HFFc6 (cell line): Measurements from ENCODE around the gene BRME1. TPM values are rescaled to one million over a fixed set of nuclear protein-coding genes. Genes with fewer than 3 reads are reported as not detected.

Experiments
- DNase-seq: peaks from one replicate; pipeline ENCODE4 v3.0.0-alpha.2; 2018
- H3K27ac Mint-ChIP-seq: 2 replicates; pipeline ENCODE4 v1.8.0; 2020; ENCODE audit warnings: mild to moderate bottlenecking, mixed read lengths
- H3K27me3 Mint-ChIP-seq: 2 replicates; pipeline ENCODE4 v1.8.0; 2021; ENCODE audit warnings: mild to moderate bottlenecking, moderate library complexity, mixed read lengths; ENCODE audit not compliant: insufficient read depth
- H3K36me3 Mint-ChIP-seq: 2 replicates; pipeline ENCODE4 v1.8.0; 2021; ENCODE audit warnings: low read depth, mixed read lengths
- H3K4me1 Mint-ChIP-seq: 2 replicates; pipeline ENCODE4 v1.8.0; 2020; ENCODE audit warnings: low read depth, mixed read lengths
- H3K4me3 Mint-ChIP-seq: 2 replicates; pipeline ENCODE4 v1.8.0; 2020; ENCODE audit warnings: mild to moderate bottlenecking, moderate library complexity, mixed read lengths
- H3K9me3 Mint-ChIP-seq: 2 replicates; pipeline ENCODE4 v1.8.0; 2020; ENCODE audit warnings: mild to moderate bottlenecking, mixed read lengths
- CTCF ChIP-seq: fragments of 200-600 bp; sonication (generic); IDR thresholded peaks from 2 replicates; pipeline ENCODE4 v1.5.0; 2021; ENCODE audit warnings: antibody characterized with exemption, mild to moderate bottlenecking
- total RNA-seq, 6 experiments: library from RNA; stranded (reverse); fragmentation: NEBNext Ultra II Directional; extraction: Animal tissue kit (Norgen Biotek cat#: 25700); gene quantifications; 2 replicates in 1 of 6; 3 replicates in 5 of 6; pipeline ENCODE4 v1.2.3, GENCODE V29; 2021

Gene BRME1
- total RNA-seq, 6 experiments from 2014 or later, result 0.37 to 0.67 (median 0.55) TPM

GRCh38 chr19:13876834-13877233, 29.1 kb downstream of the BRME1 start, which contains the start of gene NANOS3:
NANOS3 (plus strand) TSS chr19:13877134; CDS start chr19:13877249, 115 bp downstream.
- Mint-ChIP-seq H3K27ac (no peak within 1 kb of the TSS), H3K9me3 (no peaks in the 10 kb centered on the region), H3K36me3 (no peaks in the 10 kb centered on the region), H3K4me3 (no peak within 1 kb of the TSS), H3K27me3 (no peaks in the 10 kb centered on the region; the same call in none of the 2 replicates), H3K4me1 (peaks cover 21% of the 10 kb centered on the region)
- TF ChIP-seq CTCF, result no peak
- no peak for DNase-seq

- Mint-ChIP-seq H3K9me3 (no peaks in the 10 kb centered on the region), H3K27ac (no peak overlapping the region), H3K36me3 (no peaks in the 10 kb centered on the region), H3K4me1 (peaks cover 16% of the 10 kb centered on the region), H3K27me3 (no peaks in the 10 kb centered on the region; the same call in 1 of the 2 replicates), H3K4me3 (no peak overlapping the region)
- no peak for DNase-seq
- TF ChIP-seq CTCF, result no peak
Measured at GRCh38 chr19:13875824-13876223, 30.1 kb downstream of the BRME1 start.

- no peak overlapping the region for H3K27ac Mint-ChIP-seq
Measured at GRCh38 chr19:13873834-13874515, 31.9 kb downstream of the BRME1 start.

GRCh38 chr19:13872695-13873389, 33.1 kb downstream of the BRME1 start:
- Mint-ChIP-seq H3K36me3 (no peaks in the 10 kb centered on the region), H3K27me3 (no peaks in the 10 kb centered on the region; the same call in 1 of the 2 replicates), H3K9me3 (no peaks in the 10 kb centered on the region), H3K4me3 (peak overlapping the region; percentile 66), H3K27ac (no peak overlapping the region), H3K4me1 (peaks cover 11% of the 10 kb centered on the region)
- peak; percentile 17; the same call in 1 of the 2 replicates for TF ChIP-seq CTCF
- DNase-seq, result no peak

More at GRCh38 chr19:13873834-13874515, 31.9 kb downstream of the BRME1 start:
- H3K4me3 Mint-ChIP-seq, result no peak overlapping the region; the same call in 1 of the 2 replicates
- no peaks in the 10 kb centered on the region; the same call in 1 of the 2 replicates for H3K27me3 Mint-ChIP-seq
- H3K36me3 Mint-ChIP-seq, result no peaks in the 10 kb centered on the region
- TF ChIP-seq CTCF, result no peak
- peaks cover 11% of the 10 kb centered on the region for H3K4me1 Mint-ChIP-seq
- DNase-seq, result no peak
- H3K9me3 Mint-ChIP-seq, result no peaks in the 10 kb centered on the region

- DNase-seq, result no peak
- Mint-ChIP-seq H3K4me3 (no peak overlapping the region), H3K27ac (no peak overlapping the region), H3K27me3 (no peaks in the 10 kb centered on the region; the same call in 1 of the 2 replicates), H3K9me3 (no peaks in the 10 kb centered on the region), H3K36me3 (no peaks in the 10 kb centered on the region), H3K4me1 (peaks cover 11% of the 10 kb centered on the region)
- TF ChIP-seq CTCF, result no peak
Measured at GRCh38 chr19:13872339-13872694, 33.6 kb downstream of the BRME1 start.
